K562 (cell line): ENCODE results near the gene NECAB2. TPM values are rescaled to one million over a fixed set of nuclear protein-coding genes. Genes with fewer than 3 reads are reported as not detected.
A peak's percentile ranks its signal among the peaks of the same experiment; 100 is the strongest.

Experiments used
- ATAC-seq: fragments of 200-7000 bp; cut with Tn5 transposase; 3 replicates; pipeline ENCODE4 v1.9.1; 2020; ENCODE audit warnings: moderate library complexity
- BruUV-seq: library from RNA; stranded (reverse); fragments of 400-500 nt; replicated peaks from 2 replicates; lab custom pipeline; 2021; lab: Mats Ljungman, UMichigan
- CTCF ChIA-PET: fragments of 300-600 bp; formaldehyde crosslinking; extraction: SDS; loops from one replicate; lab custom pipeline; 2021; ENCODE audit warnings: low intra/inter-chr PET ratio; lab: Yijun Ruan, JAX
- POLR2A ChIA-PET: fragments of 300-600, 350-650 bp; sonication (Branson Sonifier 250); formaldehyde crosslinking; extraction: SDS; loops from one replicate; lab custom pipeline; 2021; ENCODE audit warnings: antibody characterized with exemption, inconsistent platforms; lab: Yijun Ruan, JAX
- DNase-seq, 4 experiments: peaks; one replicate each; pipeline versions ENCODE4 v3.0.0 to v3.0.0-alpha.2; 2011 to 2018; ENCODE audit warnings: low spot score in 3 of 4, mixed read lengths in 3 of 4; ENCODE audit errors: extremely low read depth in 1 of 4
- FAIRE-seq: peaks from 2 replicates; lab custom pipeline; 2011; peaks lifted over from hg19 to GRCh38; lab: Jason Lieb, UNC
- H2AFZ ChIP-seq: 2 replicates; pipeline ENCODE4 v1.6.0; 2011; ENCODE audit warnings: low read depth, low read length, control low read depth, inconsistent platforms
- H3K27ac ChIP-seq: fragments of 200-600 bp; 3 replicates; pipeline ENCODE4 v1.8.0; 2011; ENCODE audit warnings: low read depth, mild to moderate bottlenecking, control low read depth, inconsistent platforms, low read length, moderate library complexity, mixed read lengths; ENCODE audit errors: extremely low read depth
- H3K27me3 ChIP-seq, 2 experiments: fragments of 300-600 bp in 1 of 2; 2 replicates in 1 of 2; 3 replicates in 1 of 2; pipeline versions ENCODE4 v1.6.0 to v1.8.0; 2011; ENCODE audit warnings: inconsistent platforms in 2 of 2, low read length in 2 of 2, mild to moderate bottlenecking in 1 of 2, mixed read lengths in 1 of 2, moderate library complexity in 1 of 2; ENCODE audit not compliant: control insufficient read depth in 2 of 2, insufficient read depth in 2 of 2
- H3K36me3 ChIP-seq: fragments of 300-600 bp; 3 replicates; pipeline ENCODE4 v1.8.0; 2011; ENCODE audit warnings: mild to moderate bottlenecking, low read length, inconsistent platforms; ENCODE audit not compliant: control insufficient read depth, insufficient read depth
- H3K4me1 ChIP-seq, 2 experiments: fragments of 200-600 bp in 1 of 2; replicated peaks in 1 of 2; 2 replicates in 1 of 2; 3 replicates in 1 of 2; pipeline versions ENCODE4 v1.5.1 to v1.8.0; 2011; ENCODE audit warnings: inconsistent platforms in 2 of 2, low read length in 2 of 2, mild to moderate bottlenecking in 1 of 2, mixed read lengths in 1 of 2, moderate library complexity in 1 of 2; ENCODE audit not compliant: control insufficient read depth in 2 of 2, insufficient read depth in 2 of 2
- H3K4me2 ChIP-seq: 2 replicates; pipeline ENCODE4 v1.6.1; 2011; ENCODE audit warnings: low read length, control low read depth, inconsistent platforms, mixed read lengths; ENCODE audit not compliant: insufficient read depth
- H3K4me3 ChIP-seq: fragments of 200-600 bp; sonication (generic), shearing (Covaris generic); 2 replicates; pipeline ENCODE4 v1.5.1; 2016; ENCODE audit warnings: control low read depth, inconsistent platforms
- H3K79me2 ChIP-seq: fragments of 200-600 bp; 3 replicates; pipeline ENCODE4 v1.8.0; 2011; ENCODE audit warnings: low read length, inconsistent platforms; ENCODE audit not compliant: control insufficient read depth, insufficient read depth
- H3K9ac ChIP-seq, 2 experiments: 2 replicates each; pipeline versions ENCODE4 v1.6.0 to v1.6.1; 2011; ENCODE audit warnings: low read depth in 2 of 2, low read length in 2 of 2, control low read depth in 1 of 2, inconsistent platforms in 1 of 2, mild to moderate bottlenecking in 1 of 2, mixed read lengths in 1 of 2; ENCODE audit not compliant: insufficient read depth in 1 of 2
- H3K9me1 ChIP-seq: one replicate; pipeline ENCODE4 v1.6.0; 2011; ENCODE audit warnings: inconsistent platforms, mild to moderate bottlenecking, low read length, moderate library complexity; ENCODE audit not compliant: control insufficient read depth, insufficient read depth
- H3K9me3 ChIP-seq: replicated peaks from 2 replicates; pipeline ENCODE4 v1.5.1; 2011; ENCODE audit warnings: low read depth, low read length, inconsistent platforms; ENCODE audit not compliant: control insufficient read depth, insufficient read depth
- H4K20me1 ChIP-seq: replicated peaks from 2 replicates; pipeline ENCODE4 v1.6.1; 2011; ENCODE audit warnings: low read length, inconsistent platforms, mixed read lengths; ENCODE audit not compliant: control insufficient read depth, insufficient read depth
- ADNP ChIP-seq: fragments of 200-800 bp; sonication (Bioruptor generic); IDR thresholded peaks from 2 replicates; pipeline ENCODE4 v1.6.1; 2016; ENCODE audit warnings: missing genetic modification characterization, missing compliant biosample characterization
- ASH1L ChIP-seq: fragments of 450-650 bp; IDR thresholded peaks from 2 replicates; pipeline ENCODE4 v1.6.1; 2018; ENCODE audit warnings: borderline replicate concordance, mild to moderate bottlenecking, low read depth; ENCODE audit not compliant: partially characterized antibody
- ATF7 ChIP-seq: fragments of 450-650 bp; IDR thresholded peaks from 2 replicates; pipeline ENCODE4 v1.7.1; 2014; ENCODE audit warnings: mild to moderate bottlenecking, moderate library complexity
- BCOR ChIP-seq: fragments of 450-650 bp; IDR thresholded peaks from 2 replicates; pipeline ENCODE4 v1.6.1; 2016
- CEBPG ChIP-seq, 3 experiments: fragments of 200-800 bp in 1 of 3; sonication (Bioruptor generic) in 1 of 3; sonication (generic) in 1 of 3; formaldehyde crosslinking in 1 of 3; IDR thresholded peaks in 2 of 3; conservative IDR thresholded peaks in 1 of 3; 2 replicates each; pipeline versions ENCODE4 v1.6.1 to v1.8.0; 2016 to 2022; ENCODE audit warnings: missing compliant biosample characterization in 2 of 3, missing genetic modification characterization in 2 of 3, mild to moderate bottlenecking in 1 of 3, missing genetic modification reagents in 1 of 3
- E4F1 ChIP-seq: fragments of 250-450 bp; sonication (Bioruptor Pico); IDR thresholded peaks from 2 replicates; pipeline ENCODE4 v1.5.0; 2021; ENCODE audit warnings: mild to moderate bottlenecking, borderline replicate concordance
- GATA2 ChIP-seq: sonication (generic); formaldehyde crosslinking; IDR thresholded peaks from 2 replicates; pipeline ENCODE4 v1.4.0; 2020; ENCODE audit warnings: mild to moderate bottlenecking, missing genetic modification reagents
- HDAC8 ChIP-seq: fragments of 450-650 bp; IDR thresholded peaks from 2 replicates; pipeline ENCODE4 v1.6.1; 2016; ENCODE audit warnings: mild to moderate bottlenecking, missing genetic modification characterization, moderate library complexity, missing compliant biosample characterization
- JUND ChIP-seq, 2 experiments: IDR thresholded peaks; 2 replicates in 1 of 2; 3 replicates in 1 of 2; pipeline ENCODE4 v1.6.1; 2011; ENCODE audit warnings: borderline replicate concordance in 2 of 2, low read depth in 2 of 2, low read length in 2 of 2, improper control_type of control experiment in 1 of 2, missing biosample characterization in 1 of 2, missing genetic modification characterization in 1 of 2, missing genetic modification reagents in 1 of 2
- KLF6 ChIP-seq: fragments of 250-450 bp; sonication (Bioruptor Pico); IDR thresholded peaks from 2 replicates; pipeline ENCODE4 v1.4.0; 2020; ENCODE audit warnings: mild to moderate bottlenecking, moderate library complexity, borderline replicate concordance
- MYC ChIP-seq, 2 experiments: fragments of 250-450 bp in 1 of 2; sonication (Bioruptor Pico) in 1 of 2; IDR thresholded peaks; 2 replicates each; pipeline versions ENCODE4 v1.5.1 to v1.6.1; 2012 to 2021; ENCODE audit warnings: low read depth in 2 of 2, borderline replicate concordance in 1 of 2, improper control_type of control experiment in 1 of 2, low read length in 1 of 2, mild to moderate bottlenecking in 1 of 2, moderate library complexity in 1 of 2
- POU5F1 ChIP-seq: fragments of 150-350 bp; IDR thresholded peaks from 2 replicates; pipeline ENCODE4 v1.6.1; 2014; ENCODE audit warnings: borderline replicate concordance, low read length, low read depth, mild to moderate bottlenecking; ENCODE audit not compliant: partially characterized antibody
- PPARD ChIP-seq: fragments of 250-450 bp; sonication (Bioruptor Pico); IDR thresholded peaks from 2 replicates; pipeline ENCODE4 v1.8.0; 2022; ENCODE audit warnings: inconsistent platforms, mild to moderate bottlenecking, moderate library complexity
- RCOR1 ChIP-seq, 2 experiments: IDR thresholded peaks; 2 replicates each; pipeline ENCODE4 v1.6.1; 2012; ENCODE audit warnings: low read depth in 2 of 2, low read length in 2 of 2, borderline replicate concordance in 1 of 2, improper control_type of control experiment in 1 of 2
- SAFB2 ChIP-seq: fragments of 200-400 bp; formaldehyde crosslinking; IDR thresholded peaks from 2 replicates; pipeline ENCODE4 v1.6.1; 2018; ENCODE audit warnings: borderline replicate concordance, low read length, low read depth, moderate library complexity; ENCODE audit not compliant: severe bottlenecking
- SMARCA5 ChIP-seq: fragments of 450-650 bp; IDR thresholded peaks from 2 replicates; pipeline ENCODE4 v1.6.1; 2016
- SRSF7 ChIP-seq: fragments of 200-400 bp; formaldehyde crosslinking; optimal IDR thresholded peaks from 2 replicates; pipeline ENCODE3; 2017; ENCODE audit warnings: mild to moderate bottlenecking, low read depth, low read length
- ZNF143 ChIP-seq: sonication (generic); formaldehyde crosslinking; IDR thresholded peaks from 2 replicates; pipeline ENCODE4 v1.9.0; 2022; ENCODE audit warnings: mild to moderate bottlenecking, missing genetic modification reagents
- whole genome bisulfite sequencing: fragments of 100-300 bp; shearing (Covaris generic); methylation state at CpG from one replicate; pipeline ENCODE4 v1.1.6; 2016; ENCODE audit warnings: low coverage, mixed read lengths; ENCODE audit not compliant: insufficient coverage; ENCODE audit errors: missing lambda C conversion rate; 5-methylcytosine and 5-hydroxymethylcytosine counted together
- in situ Hi-C: fragments of 300-500 bp; cut with MboI; formaldehyde crosslinking; loops from 4 replicates; pipeline ENCODE4 v1.15.0; 2018; ENCODE audit warnings: inconsistent platforms, mixed read lengths
- intact Hi-C: fragments of 100-400 bp; cut with micrococcal nuclease; formaldehyde crosslinking; loops from 2 replicates; pipeline ENCODE4 v1.14.2; 2022
- polyA plus RNA-seq, 8 experiments: library from polyadenylated mRNA; depleted of rRNA in 4 of 8; stranded (reverse) in 5 of 8; unstranded in 3 of 8; fragments of >200 nt; fragmentation: Nextera tagmentation in 2 of 8; fragmentation: Illumina TruSeq in 1 of 8; extraction: Ambion mirVana in 2 of 8; extraction: Trizol in 1 of 8; gene quantifications; 2 replicates each; pipeline versions ENCODE4 v1.2.1 to v1.2.3, GENCODE V29; 2011 to 2014; ENCODE audit warnings: inconsistent platforms in 1 of 8, missing spikeins in 1 of 8
- total RNA-seq, 7 experiments: library from RNA; depleted of rRNA in 6 of 7; stranded (reverse); fragments of >200 nt in 6 of 7; fragmentation: Illumina TruSeq in 2 of 7; extraction: Trizol in 2 of 7; gene quantifications; 2 replicates each; pipeline versions ENCODE4 v1.2.1 to v1.2.3, GENCODE V29; 2011 to 2021; ENCODE audit warnings: low replicate concordance in 1 of 7

NECAB2 gene
- total and polyA plus RNA-seq, 9 of the 15 experiments (the other 6 are each of a cell fraction or from before 2014, with no cell fraction given) = 0.03 to 0.28 TPM; not detected in 7

GRCh38 chr16:83935005-83935857 is 32.8 kb upstream of the NECAB2 start:
- no peaks in the 10 kb centered on the region for H3K9me3 ChIP-seq
- H3K27me3 ChIP-seq = peaks cover 60 to 77% of the 10 kb centered on the region in 2 experiments
- peaks cover 0 to 51% of the 10 kb centered on the region in 2 experiments; a peak in 2 of 5 replicates for H3K4me1 ChIP-seq
- H3K9ac ChIP-seq = no peak overlapping the region
- no TSS peak for BruUV-seq
- peaks cover 21% of the 10 kb centered on the region for H4K20me1 ChIP-seq
- ATAC-seq (peak; percentile 47), FAIRE-seq (no peak), DNase-seq (no peak)
- in situ Hi-C loops (no loop called here), intact Hi-C loops (no loop called here)
- CTCF ChIA-PET = no interaction called here
- no peaks in the 10 kb centered on the region for H3K9me1 ChIP-seq
- H2AFZ ChIP-seq = no peak overlapping the region
- no peaks in the 10 kb centered on the region for H3K36me3 ChIP-seq
- POLR2A ChIA-PET = interaction anchor here (0.6 to 1.4 kb wide), 4 partner anchors 8 to 298 kb away, joined by 3 to 4 read pairs (median 3); no protein-coding TSS in a partner anchor
- no peak overlapping the region for H3K4me3 ChIP-seq
- WGBS = 12% methylated on average over 30 of the region's 30 CpGs
- H3K4me2 ChIP-seq = no peak overlapping the region
- H3K27ac ChIP-seq = no peak overlapping the region
- H3K79me2 ChIP-seq = no peaks in the 10 kb centered on the region
- TF ChIP-seq E4F1 (CRISPR knock-in tag) = no peak
- no peak for TF ChIP-seq HDAC8 (tag)
- TF ChIP-seq MYC (IDR thresholded peaks at IDR 0.05; ENCODE audit: low read depth, low read length) = no peak
- no peak for TF ChIP-seq MYC (CRISPR knock-in tag; IDR thresholded peaks at IDR 0.05; ENCODE audit: borderline replicate concordance, low read depth)
- TF ChIP-seq ADNP = no peak
- TF ChIP-seq GATA2 (CRISPR knock-in tag) = no peak
- no peak for TF ChIP-seq SAFB2
- no peak for TF ChIP-seq JUND (IDR thresholded peaks at IDR 0.05; ENCODE audit: borderline replicate concordance, low read depth, low read length)
- no peak for TF ChIP-seq JUND (tag; IDR thresholded peaks at IDR 0.05; ENCODE audit: borderline replicate concordance, low read depth, low read length)
- no peak for TF ChIP-seq PPARD (CRISPR knock-in tag)
- no peak for TF ChIP-seq POU5F1
- TF ChIP-seq ATF7 = no peak
- no peak for TF ChIP-seq CEBPG (CRISPR knock-in tag; IDR thresholded peaks at IDR 0.05)
- no peak for TF ChIP-seq CEBPG (tag; conservative IDR thresholded peaks at IDR 0.05 in 1 of 2, IDR thresholded peaks at IDR 0.05 in 1 of 2)
- TF ChIP-seq SMARCA5 = peak; percentile 54; the same call in 1 of the 2 replicates
- peak; percentile 37; the same call in 1 of the 2 replicates for TF ChIP-seq BCOR
- no peak for TF ChIP-seq RCOR1 (IDR thresholded peaks at IDR 0.05; ENCODE audit: borderline replicate concordance in 1 of 2, low read depth in 2 of 2, low read length in 2 of 2)
- no peak for TF ChIP-seq ASH1L
- TF ChIP-seq ZNF143 = no peak
- no peak for TF ChIP-seq SRSF7
- no peak for TF ChIP-seq KLF6 (CRISPR knock-in tag)
